NCI-H2196 (cell line): ENCODE results near the gene GFRA1.

Experiments
- DNase-seq: peaks from one replicate; lab custom pipeline; 2025; ENCODE audit not compliant: unreplicated experiment; lab: John Stamatoyannopoulos, UW

GFRA1 gene

GRCh38 chr10:116126954-116127695 lies 145.9 kb downstream of the GFRA1 start:
- DNase-seq: no peak

GRCh38 chr10:116126239-116126638 lies 146.8 kb downstream of the GFRA1 start:
- no peak for DNase-seq

GRCh38 chr10:116125180-116125579 lies 147.8 kb downstream of the GFRA1 start:
- no peak for DNase-seq

DNA sequence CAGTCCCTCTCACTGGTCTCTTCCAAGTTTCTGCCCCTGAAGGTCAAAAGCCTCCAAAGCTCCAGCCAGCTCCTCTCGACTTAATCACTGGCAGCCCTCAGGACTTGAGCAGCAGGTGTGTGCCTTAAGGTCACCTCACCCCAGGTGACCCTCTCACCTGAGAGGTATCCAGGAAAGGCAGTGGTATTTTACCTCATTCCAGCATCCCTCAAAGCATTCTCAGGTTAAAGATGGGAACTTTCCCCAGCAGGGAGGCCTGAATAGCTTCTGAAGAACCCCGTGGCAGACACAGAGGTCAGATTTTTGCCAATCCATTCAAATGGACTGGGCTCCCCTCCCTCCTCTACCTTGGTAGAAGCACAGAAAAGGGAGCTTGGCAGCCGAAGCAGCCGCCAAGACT lies 148.2 kb downstream of the GFRA1 start:
- DNase-seq: no peak

GRCh38 chr10:116122664-116123063 lies 150.3 kb downstream of the GFRA1 start:
- no peak for DNase-seq

GRCh38 chr10:116121640-116122525 lies 151.1 kb downstream of the GFRA1 start:
- no peak for DNase-seq

DNA sequence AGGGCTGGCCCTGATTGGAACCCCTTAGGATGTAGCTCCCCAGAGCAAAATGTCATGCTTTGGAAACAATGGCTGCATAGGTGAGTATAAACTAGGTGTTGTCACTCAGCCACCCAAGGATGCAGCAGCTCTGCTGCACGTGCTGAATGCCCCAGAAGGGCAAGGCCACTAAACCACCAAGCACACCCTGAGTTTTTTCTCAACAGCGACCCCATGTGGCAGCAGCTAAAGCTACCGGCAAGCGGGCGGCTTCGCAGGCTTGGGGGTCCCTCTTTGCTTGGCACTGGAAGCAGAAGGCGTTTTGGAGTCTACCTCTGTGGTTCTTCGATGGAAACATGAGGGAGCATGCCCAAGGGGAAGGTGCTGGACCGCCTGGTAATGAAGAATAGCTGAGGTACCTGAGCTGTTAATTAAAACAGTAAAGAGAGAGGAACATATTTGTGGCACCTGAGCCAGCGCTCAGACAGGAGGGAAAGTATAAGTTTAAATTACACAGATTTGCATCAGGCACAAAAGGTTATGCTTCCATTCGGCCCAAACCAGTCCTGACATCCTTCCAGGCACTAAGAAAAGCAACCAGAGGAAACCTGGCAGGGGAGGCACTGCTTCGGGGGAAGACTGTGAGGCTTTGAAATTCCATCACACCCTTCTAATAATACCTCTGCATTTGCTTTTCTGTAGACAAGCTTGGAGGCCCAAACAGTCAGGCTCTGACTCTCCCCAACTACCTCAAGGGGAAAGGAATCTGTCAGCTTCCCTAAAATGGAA lies 152.1 kb downstream of the GFRA1 start:
- DNase-seq: no peak

GRCh38 chr10:116118847-116119246 lies 154.2 kb downstream of the GFRA1 start:
- no peak for DNase-seq

DNA sequence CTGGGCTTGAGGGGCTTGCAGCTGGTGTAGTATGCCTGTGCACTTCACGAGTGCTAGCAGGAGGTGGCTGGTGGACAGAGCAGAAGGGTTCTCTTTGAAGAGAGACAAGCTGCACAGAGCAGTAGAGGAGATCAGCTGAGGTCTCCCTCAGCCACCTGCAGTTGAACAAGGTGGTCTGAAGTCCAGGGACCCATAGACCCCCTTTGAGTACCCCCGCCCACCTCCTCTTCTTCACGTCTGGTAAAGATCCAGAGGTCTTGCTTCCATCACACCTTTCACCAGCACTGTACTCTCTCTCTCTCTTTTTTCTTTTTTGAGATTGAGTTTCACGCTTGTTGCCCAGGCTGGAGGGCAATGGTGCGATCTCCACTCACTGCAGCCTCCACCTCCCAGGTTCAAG lies 157.2 kb downstream of the GFRA1 start:
- no peak for DNase-seq

DNA sequence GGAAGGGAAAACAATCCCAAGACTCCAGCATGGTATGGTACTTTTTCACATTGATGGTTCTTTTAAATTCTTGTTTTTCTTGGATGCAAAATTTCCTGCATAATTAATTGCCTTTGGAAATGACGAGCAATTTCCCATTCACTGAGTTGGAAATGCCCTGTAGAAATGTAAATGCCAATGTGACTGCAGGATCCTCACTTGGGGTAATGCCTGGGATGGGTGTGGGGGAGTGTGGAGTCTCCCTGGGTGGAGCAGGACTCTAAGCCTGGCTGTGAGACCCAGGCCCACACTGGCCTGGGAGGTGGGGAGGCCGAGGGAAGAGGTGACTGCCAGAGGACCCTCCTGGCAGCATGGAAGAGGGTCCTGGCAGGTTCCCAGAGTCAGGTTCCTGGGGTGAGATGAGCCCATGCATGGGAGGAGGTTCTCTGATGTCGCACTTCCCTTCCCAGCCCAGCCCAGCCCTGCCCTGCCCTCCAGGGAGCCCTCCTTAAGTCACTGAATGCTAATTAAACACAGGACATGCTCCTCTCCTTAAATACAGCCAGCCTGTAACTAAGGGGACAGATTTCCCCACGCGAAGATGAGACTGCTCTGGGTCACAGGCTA lies 157.9 kb downstream of the GFRA1 start:
- DNase-seq: no peak

DNA sequence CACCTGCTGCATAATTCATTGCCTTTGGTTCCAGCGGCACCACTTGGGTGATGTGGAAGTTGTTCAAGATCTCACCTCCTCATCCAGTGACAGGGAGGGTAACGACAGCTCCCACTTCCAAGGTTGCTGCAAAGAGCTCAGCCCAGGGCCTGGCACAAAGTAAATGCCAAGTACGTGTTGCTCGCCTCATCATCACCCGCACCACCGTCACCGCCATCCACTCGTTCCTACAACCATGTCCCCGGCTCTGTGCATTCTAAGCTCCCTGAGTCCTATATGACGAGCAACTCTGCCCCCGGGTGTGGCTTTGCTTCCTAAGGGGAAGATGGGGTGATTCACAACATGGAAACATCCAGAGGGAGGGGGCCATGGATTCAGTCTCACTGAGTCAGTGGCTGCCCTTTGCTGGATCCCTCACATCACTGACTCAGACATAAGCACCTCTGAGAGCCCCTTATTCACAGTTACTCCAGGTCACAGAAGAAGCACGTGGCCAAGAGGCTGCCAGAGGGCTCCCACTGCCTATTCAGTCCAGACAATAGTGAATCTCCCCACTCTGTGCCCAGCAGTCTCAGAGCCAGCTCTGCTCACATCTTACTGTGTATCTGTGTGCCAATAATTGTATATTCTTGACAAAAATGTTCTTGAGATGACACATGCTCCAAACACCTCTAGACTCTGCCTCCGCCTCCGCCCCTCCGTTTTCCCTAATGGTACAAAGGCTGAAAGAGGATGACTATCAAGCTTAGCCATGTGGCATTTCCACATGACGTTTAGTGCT lies 159.1 kb downstream of the GFRA1 start:
- no peak for DNase-seq

GRCh38 chr10:116112232-116113231 lies 160.5 kb downstream of the GFRA1 start:
- no peak for DNase-seq

DNA sequence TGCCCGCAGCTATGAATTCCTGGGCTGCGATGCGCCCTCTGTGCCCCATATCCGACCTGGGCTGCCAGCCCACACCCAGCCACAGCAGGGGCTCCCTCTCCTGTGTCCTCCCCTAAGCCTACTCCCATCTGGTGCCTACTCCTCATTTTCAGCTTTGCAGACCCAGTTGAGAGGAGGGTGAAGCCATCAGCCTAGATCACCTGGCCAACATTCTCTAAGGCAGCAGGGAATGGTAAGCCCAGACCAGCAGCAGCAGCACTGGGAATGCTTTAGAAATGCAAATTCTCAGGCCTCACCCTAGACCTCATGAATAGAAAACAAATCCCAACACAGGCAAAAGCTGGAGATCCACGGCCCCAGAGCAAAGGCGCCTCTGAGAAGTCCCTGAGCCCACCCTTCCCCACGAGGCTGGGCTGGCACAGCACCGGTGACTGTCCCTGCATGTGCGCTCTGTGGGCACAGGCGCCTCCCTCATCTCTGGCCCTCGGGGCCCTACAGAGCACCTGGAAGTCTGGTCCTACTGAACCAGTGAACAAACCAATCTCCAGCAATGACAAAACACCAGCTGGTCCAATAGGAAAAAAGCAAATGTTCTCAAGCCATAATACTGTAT lies 161.4 kb downstream of the GFRA1 start:
- DNase-seq: no peak

DNA sequence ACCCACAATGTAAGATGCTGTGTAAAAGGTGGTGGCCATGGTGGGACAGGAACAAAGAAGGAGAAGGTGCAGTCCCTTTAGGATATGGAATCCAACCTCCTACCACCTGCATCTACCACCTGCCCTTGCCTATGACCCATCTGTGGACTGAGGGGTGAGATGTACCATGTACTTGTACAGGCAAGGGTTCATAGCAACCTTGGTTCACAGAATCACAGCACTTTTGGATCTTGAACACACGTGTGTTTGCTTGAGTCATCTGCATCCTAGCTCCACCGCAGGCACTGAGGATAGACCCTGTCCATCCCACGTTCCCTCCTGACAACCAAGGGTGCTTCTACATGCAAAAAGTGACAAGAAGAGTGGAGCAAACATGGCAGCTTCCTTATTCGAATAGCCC lies 162.3 kb downstream of the GFRA1 start:
- no peak for DNase-seq

DNA sequence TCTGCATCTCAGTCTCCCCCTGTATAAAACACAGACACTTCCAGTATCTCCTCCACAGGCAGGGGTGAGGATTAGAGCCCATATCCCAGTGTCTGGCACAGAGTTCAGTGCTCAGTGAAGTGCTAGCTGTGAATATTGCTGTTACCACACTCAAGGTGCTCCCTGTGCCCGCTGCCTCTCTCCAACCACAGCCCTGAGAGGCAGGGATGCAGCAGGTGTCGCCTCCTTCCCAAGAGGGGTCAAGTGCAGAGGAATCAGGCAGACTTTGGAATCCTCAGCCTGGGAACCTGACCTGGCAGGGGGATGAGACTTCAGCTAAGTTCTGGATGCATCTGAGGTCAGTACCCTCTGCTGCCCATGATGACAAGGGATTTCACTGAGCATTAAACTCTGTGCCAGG lies 163.1 kb downstream of the GFRA1 start:
- no peak for DNase-seq

DNA sequence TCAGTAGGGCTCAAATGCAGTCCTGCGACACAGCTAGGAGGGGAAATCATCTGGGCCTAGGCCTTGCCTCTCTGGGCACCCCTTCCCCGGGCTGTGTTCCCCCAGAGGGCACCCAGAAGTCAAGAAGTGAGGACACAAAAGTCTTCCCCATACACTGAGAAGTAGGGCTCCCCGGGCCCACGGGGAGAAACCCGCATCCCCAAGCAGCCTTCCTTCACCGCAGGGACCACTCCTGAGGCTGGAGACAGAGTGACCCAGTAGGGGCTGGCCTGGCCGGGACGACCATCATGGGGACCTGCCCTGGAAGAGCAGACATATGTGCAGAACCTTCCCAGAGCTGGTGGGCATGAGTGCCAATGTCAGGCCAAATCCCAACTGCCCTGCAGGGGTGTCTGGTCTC lies 163.5 kb downstream of the GFRA1 start:
- DNase-seq: no peak

GRCh38 chr10:116108095-116108494 lies 164.9 kb downstream of the GFRA1 start:
- DNase-seq: no peak

DNA sequence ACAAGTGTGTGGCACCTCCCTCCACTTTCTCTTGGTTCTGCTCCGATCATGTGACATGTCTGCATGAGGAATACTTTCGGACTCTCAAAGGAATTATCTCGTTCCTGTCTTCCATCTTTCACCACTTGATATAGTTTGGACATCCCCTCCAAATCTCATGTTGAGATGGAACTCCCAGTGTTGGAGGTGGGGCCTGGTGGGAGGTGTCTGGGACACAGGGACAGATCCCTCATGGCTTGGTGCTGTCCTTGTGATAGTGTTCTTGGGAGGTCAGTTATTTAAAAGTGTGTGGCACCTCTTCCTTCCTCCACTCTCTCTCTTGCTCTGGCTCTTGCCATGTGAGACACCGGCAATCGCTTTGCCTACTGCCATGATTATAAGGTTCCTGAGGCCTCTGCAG lies 166.4 kb downstream of the GFRA1 start:
- no peak for DNase-seq

DNA sequence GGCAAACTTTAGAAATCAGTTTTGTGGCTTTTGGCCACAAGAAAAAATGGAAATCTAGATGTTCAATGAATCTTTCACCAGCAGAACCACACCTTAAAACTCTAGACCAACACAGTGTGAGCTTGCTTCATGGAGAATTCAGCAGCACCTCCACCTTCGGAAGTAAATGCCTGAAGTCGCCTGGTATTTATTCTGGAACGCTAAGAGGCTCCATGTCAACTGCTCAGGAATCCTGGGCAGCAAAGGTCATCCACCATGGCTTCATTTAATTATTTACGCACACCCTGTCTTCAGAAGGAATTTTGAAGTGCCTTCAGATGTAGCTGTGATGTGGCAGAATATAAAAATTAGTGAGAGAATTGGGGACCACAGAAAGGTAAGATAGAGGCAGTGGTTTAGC lies 167.7 kb downstream of the GFRA1 start:
- DNase-seq: no peak
